HepG2 (cell line): ENCODE data around the gene MTG1. TPM values are rescaled to one million over a fixed set of nuclear protein-coding genes. Genes with fewer than 3 reads are reported as not detected.

Experiments used
- BHLHE40 ChIP-seq: IDR thresholded peaks from 2 replicates; pipeline ENCODE4 v1.6.1; 2011; ENCODE audit warnings: low read length, improper control_type of control experiment
- CEBPB ChIP-seq: IDR thresholded peaks from 2 replicates; pipeline ENCODE4 v1.6.1; 2011; ENCODE audit warnings: low read depth, low read length, improper control_type of control experiment, borderline replicate concordance
- GABPA ChIP-seq, 2 experiments: IDR thresholded peaks; 2 replicates each; pipeline ENCODE4 v1.6.1; 2011 to 2016; ENCODE audit warnings: low read depth in 2 of 2, low read length in 1 of 2, missing biosample characterization in 1 of 2, missing genetic modification characterization in 1 of 2
- GATA4 ChIP-seq: sonication (generic); IDR thresholded peaks from 2 replicates; pipeline ENCODE4 v1.6.1; 2016; ENCODE audit warnings: antibody characterized with exemption, low read depth, borderline replicate concordance
- HDAC2 ChIP-seq: sonication (generic); formaldehyde crosslinking; IDR thresholded peaks from 2 replicates; pipeline ENCODE4 v1.4.0; 2020; ENCODE audit warnings: missing genetic modification reagents
- HNRNPH1 ChIP-seq: fragments of 200-400 bp; formaldehyde crosslinking; optimal IDR thresholded peaks from 2 replicates; pipeline ENCODE3; 2017; ENCODE audit warnings: mild to moderate bottlenecking, low read depth, low read length
- HNRNPK ChIP-seq: fragments of 200-400 bp; formaldehyde crosslinking; IDR thresholded peaks from 2 replicates; pipeline ENCODE4 v1.6.1; 2018; ENCODE audit warnings: low read length, low read depth, moderate library complexity, mild to moderate bottlenecking; ENCODE audit not compliant: poor library complexity, severe bottlenecking
- KDM5B ChIP-seq: sonication (generic); formaldehyde crosslinking; IDR thresholded peaks from 2 replicates; pipeline ENCODE4 v1.4.0; 2020; ENCODE audit warnings: missing genetic modification reagents, mild to moderate bottlenecking, borderline replicate concordance
- KLF11 ChIP-seq: IDR thresholded peaks from 2 replicates; pipeline ENCODE4 v1.6.1; 2016; ENCODE audit warnings: missing compliant biosample characterization
- MAF1 ChIP-seq: sonication (generic); formaldehyde crosslinking; IDR thresholded peaks from 2 replicates; pipeline ENCODE4 v1.5.0; 2020; ENCODE audit warnings: missing genetic modification reagents, borderline replicate concordance
- MLLT10 ChIP-seq: sonication (generic); formaldehyde crosslinking; IDR thresholded peaks from 2 replicates; pipeline ENCODE4 v1.4.0; 2020; ENCODE audit warnings: missing genetic modification reagents
- NFIB ChIP-seq: sonication (generic); formaldehyde crosslinking; IDR thresholded peaks from 2 replicates; pipeline ENCODE4 v1.9.0; 2021; ENCODE audit warnings: missing genetic modification reagents, mild to moderate bottlenecking, borderline replicate concordance
- PCBP1 ChIP-seq: fragments of 200-400 bp; formaldehyde crosslinking; IDR thresholded peaks from 2 replicates; pipeline ENCODE4 v1.6.1; 2017; ENCODE audit warnings: mild to moderate bottlenecking, low read depth, low read length, borderline replicate concordance
- RFX3 ChIP-seq: IDR thresholded peaks from 2 replicates; pipeline ENCODE4 v1.6.1; 2016; ENCODE audit warnings: missing biosample characterization, missing genetic modification reagents
- RFXAP ChIP-seq: sonication (generic); formaldehyde crosslinking; IDR thresholded peaks from 2 replicates; pipeline ENCODE4 v1.4.0; 2020; ENCODE audit warnings: missing genetic modification reagents, borderline replicate concordance
- TBX2 ChIP-seq: sonication (generic); formaldehyde crosslinking; IDR thresholded peaks from 2 replicates; pipeline ENCODE4 v1.5.0; 2020; ENCODE audit warnings: missing genetic modification reagents, mild to moderate bottlenecking, borderline replicate concordance
- TEAD3 ChIP-seq: optimal IDR thresholded peaks from 2 replicates; pipeline ENCODE3; 2016; ENCODE audit warnings: borderline replicate concordance
- TMF1 ChIP-seq: sonication (generic); formaldehyde crosslinking; IDR thresholded peaks from 2 replicates; pipeline ENCODE4 v1.8.1; 2022; ENCODE audit warnings: low read depth, missing genetic modification reagents
- YY1 ChIP-seq: IDR thresholded peaks from 2 replicates; pipeline ENCODE4 v1.6.1; 2011; ENCODE audit warnings: low read length, low read depth, moderate library complexity, mild to moderate bottlenecking; ENCODE audit not compliant: insufficient read depth, insufficient replicate concordance
- ZNF12 ChIP-seq: sonication (generic); formaldehyde crosslinking; IDR thresholded peaks from 2 replicates; pipeline ENCODE4 v1.5.0; 2020; ENCODE audit warnings: missing genetic modification reagents
- ZNF121 ChIP-seq: sonication (generic); formaldehyde crosslinking; IDR thresholded peaks from 2 replicates; pipeline ENCODE4 v1.5.0; 2020; ENCODE audit warnings: mild to moderate bottlenecking, missing genetic modification reagents
- ZNF430 ChIP-seq: sonication (generic); formaldehyde crosslinking; IDR thresholded peaks from 2 replicates; pipeline ENCODE4 v1.9.0; 2021; ENCODE audit warnings: mild to moderate bottlenecking, missing genetic modification reagents
- ZNF615 ChIP-seq: sonication (generic); formaldehyde crosslinking; IDR thresholded peaks from 2 replicates; pipeline ENCODE4 v1.5.0; 2020; ENCODE audit warnings: mild to moderate bottlenecking, missing genetic modification reagents, borderline replicate concordance
- ZNF776 ChIP-seq: sonication (generic); formaldehyde crosslinking; IDR thresholded peaks from 2 replicates; pipeline ENCODE4 v1.4.0; 2020; ENCODE audit warnings: mild to moderate bottlenecking, missing genetic modification reagents
- polyA plus RNA-seq, 8 experiments: library from polyadenylated mRNA; depleted of rRNA in 3 of 8; stranded (reverse) in 7 of 8; unstranded in 1 of 8; fragments of >200 nt; fragmentation: Illumina TruSeq in 4 of 8; extraction: Trizol in 4 of 8; gene quantifications; 2 replicates each; pipeline versions ENCODE4 v1.2.1 to v1.2.3, GENCODE V29; 2011 to 2016; ENCODE audit warnings: low read depth in 4 of 8, missing spikeins in 1 of 8, mixed read lengths in 1 of 8; ENCODE audit not compliant: insufficient read depth in 1 of 8
- total RNA-seq, 5 experiments: library from RNA; depleted of rRNA; stranded (reverse); fragments of >200 nt; fragmentation: Illumina TruSeq; extraction: Trizol; gene quantifications; 2 replicates each; pipeline ENCODE4 v1.2.3, GENCODE V29; 2016; ENCODE audit warnings: low read depth in 1 of 5
- TF ChIP-seq, protein P1 (sequence below): sonication (generic); formaldehyde crosslinking; IDR thresholded peaks from 2 replicates; pipeline ENCODE4 v1.4.0; 2020; ENCODE audit warnings: mild to moderate bottlenecking, missing genetic modification reagents, borderline replicate concordance
- TF ChIP-seq, protein P2 (sequence below): IDR thresholded peaks from 2 replicates; pipeline ENCODE4 v1.6.1; 2016; ENCODE audit warnings: low read depth, control low read depth

Gene MTG1
- total and polyA plus RNA-seq, 2 of the 13 experiments (the other 11 are each of a cell fraction or from before 2014, with no cell fraction given): 42.0 to 103 TPM

DNA sequence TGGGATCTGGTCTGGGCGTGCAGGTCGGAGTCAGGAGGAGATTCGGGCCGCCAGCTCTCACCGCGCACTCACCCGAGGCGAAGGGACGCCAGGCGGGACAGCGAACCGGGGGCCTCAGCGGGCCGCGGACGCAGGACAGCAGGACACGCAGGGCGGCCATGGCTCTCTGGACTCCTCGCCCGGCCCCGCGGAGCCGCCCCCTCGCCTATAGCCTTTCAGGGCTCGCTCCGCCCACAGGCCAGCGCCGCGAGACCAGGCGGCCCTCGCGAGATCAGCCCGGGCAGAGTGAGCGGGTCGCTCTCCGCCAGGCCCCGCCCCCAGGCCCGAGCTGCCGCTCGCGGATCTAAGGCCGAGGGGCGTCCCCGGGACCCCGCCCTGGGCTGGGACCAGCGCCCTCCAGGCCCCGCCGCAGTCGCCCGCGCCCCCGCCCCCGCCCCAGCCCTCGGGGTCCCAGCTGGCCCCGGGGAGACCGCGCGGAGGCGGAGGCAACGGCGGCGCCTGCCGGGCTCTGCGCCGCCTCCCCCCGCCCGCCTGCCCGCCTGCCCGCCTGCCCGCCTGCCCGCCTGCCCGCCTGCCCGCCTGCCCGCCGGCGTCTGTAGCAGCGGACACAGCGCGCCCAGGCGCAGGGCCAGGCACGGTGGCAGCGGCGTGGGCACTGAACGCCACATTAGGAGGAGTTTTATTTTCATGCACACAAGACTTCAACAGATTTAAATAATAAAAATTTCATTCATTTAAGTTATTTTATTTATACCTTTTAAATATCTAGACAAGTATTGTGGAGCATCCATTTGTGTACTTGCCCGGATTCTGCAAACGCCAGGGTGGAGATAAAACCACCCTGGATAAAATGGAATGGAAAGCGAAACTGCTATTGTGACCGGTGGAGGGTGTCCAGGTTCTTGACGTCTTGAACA, 20.5 kb upstream of the MTG1 start, which contains the start of gene ECHS1 (continued):
- TF ChIP-seq ZNF776 (CRISPR knock-in tag) (peak; percentile 80; the same call in 1 of the 2 replicates), HDAC2 (CRISPR knock-in tag) (0 out of 2 replicates have a peak, but pooled peaks have one; percentile 9), ZNF430 (0 out of 2 replicates have a peak, but pooled peaks have one; percentile 31), RFXAP (CRISPR knock-in tag) (peak; percentile 39; the same call in 1 of the 2 replicates), GABPA (IDR thresholded peaks at IDR 0.05; ENCODE audit: low read depth, low read length) (no peak), GABPA (CRISPR knock-in tag; IDR thresholded peaks at IDR 0.05; ENCODE audit: low read depth) (no peak), ZNF615 (CRISPR knock-in tag) (no peak), ZNF121 (CRISPR knock-in tag) (0 out of 2 replicates have a peak, but pooled peaks have one; percentile 26), MLLT10 (CRISPR knock-in tag) (no peak), TBX2 (peak; percentile 41; the same call in 1 of the 2 replicates), GATA4 (0 out of 2 replicates have a peak, but pooled peaks have one; percentile 68), KLF11 (CRISPR knock-in tag) (no peak), YY1 (peak; percentile 93), KDM5B (CRISPR knock-in tag) (peak; percentile 59; the same call in 1 of the 2 replicates), TMF1 (CRISPR knock-in tag) (no peak), ZNF12 (CRISPR knock-in tag) (no peak), PCBP1 (0 out of 2 replicates have a peak, but pooled peaks have one; percentile 66), BHLHE40 (no peak), TEAD3 (CRISPR knock-in tag) (peak; percentile 26), HNRNPK (peak; percentile 94), HNRNPH1 (no peak), MAF1 (no peak), RFX3 (CRISPR knock-in tag) (no peak), CEBPB (no peak), NFIB (CRISPR knock-in tag) (no peak)
- TF ChIP-seq, protein P1, sequence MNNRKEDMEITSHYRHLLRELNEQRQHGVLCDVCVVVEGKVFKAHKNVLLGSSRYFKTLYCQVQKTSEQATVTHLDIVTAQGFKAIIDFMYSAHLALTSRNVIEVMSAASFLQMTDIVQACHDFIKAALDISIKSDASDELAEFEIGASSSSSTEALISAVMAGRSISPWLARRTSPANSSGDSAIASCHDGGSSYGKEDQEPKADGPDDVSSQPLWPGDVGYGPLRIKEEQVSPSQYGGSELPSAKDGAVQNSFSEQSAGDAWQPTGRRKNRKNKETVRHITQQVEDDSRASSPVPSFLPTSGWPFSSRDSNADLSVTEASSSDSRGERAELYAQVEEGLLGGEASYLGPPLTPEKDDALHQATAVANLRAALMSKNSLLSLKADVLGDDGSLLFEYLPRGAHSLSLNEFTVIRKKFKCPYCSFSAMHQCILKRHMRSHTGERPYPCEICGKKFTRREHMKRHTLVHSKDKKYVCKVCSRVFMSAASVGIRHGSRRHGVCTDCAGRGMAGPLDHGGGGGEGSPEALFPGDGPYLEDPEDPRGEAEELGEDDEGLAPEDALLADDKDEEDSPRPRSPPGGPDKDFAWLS (CRISPR knock-in tag): no peak
- TF ChIP-seq, protein P2, sequence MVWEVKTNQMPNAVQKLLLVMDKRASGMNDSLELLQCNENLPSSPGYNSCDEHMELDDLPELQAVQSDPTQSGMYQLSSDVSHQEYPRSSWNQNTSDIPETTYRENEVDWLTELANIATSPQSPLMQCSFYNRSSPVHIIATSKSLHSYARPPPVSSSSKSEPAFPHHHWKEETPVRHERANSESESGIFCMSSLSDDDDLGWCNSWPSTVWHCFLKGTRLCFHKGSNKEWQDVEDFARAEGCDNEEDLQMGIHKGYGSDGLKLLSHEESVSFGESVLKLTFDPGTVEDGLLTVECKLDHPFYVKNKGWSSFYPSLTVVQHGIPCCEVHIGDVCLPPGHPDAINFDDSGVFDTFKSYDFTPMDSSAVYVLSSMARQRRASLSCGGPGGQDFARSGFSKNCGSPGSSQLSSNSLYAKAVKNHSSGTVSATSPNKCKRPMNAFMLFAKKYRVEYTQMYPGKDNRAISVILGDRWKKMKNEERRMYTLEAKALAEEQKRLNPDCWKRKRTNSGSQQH (CRISPR knock-in tag): no peak; the same call in 1 of the 2 replicates
